ENCODE measurements around the gene CXCR3. TPM values are rescaled to one million over a fixed set of nuclear protein-coding genes. Genes with fewer than 3 reads are reported as not detected.
"Not testable (repeated sequence)": the region's sequence is repeated elsewhere in the genome, so short reads cannot be mapped to it uniquely, and the experiment has no call there.

The CXCR3 gene
- polyA plus RNA-seq (ENCODE audit: insufficient read depth in 1 of 5, insufficient read length in 5 of 5, low replicate concordance in 1 of 5), result under 1 TPM in 4 of 5 donors, not detected in 1; 0.16 to 0.37 (median 0.25) TPM
- long read RNA-seq, donor 1, result 0 reads
- long read RNA-seq, donor 2, result 0 reads
- long read RNA-seq, donor 3, partial matches to known transcripts, result 0 of 1 reads
- long read RNA-seq, donor 3, other reads (novel, unspliced or antisense), result 0 of 1 reads
- long read RNA-seq, donor 4, result 0 reads
- long read RNA-seq, donor 5, result 0 reads
- long read RNA-seq, donor 6, result 0 reads
- long read RNA-seq, donor 7, partial matches to known transcripts, result 0 of 1 reads
- long read RNA-seq, donor 7, other reads (novel, unspliced or antisense), result 0 of 1 reads
- long read RNA-seq, donor 8, result 0 reads

DNA sequence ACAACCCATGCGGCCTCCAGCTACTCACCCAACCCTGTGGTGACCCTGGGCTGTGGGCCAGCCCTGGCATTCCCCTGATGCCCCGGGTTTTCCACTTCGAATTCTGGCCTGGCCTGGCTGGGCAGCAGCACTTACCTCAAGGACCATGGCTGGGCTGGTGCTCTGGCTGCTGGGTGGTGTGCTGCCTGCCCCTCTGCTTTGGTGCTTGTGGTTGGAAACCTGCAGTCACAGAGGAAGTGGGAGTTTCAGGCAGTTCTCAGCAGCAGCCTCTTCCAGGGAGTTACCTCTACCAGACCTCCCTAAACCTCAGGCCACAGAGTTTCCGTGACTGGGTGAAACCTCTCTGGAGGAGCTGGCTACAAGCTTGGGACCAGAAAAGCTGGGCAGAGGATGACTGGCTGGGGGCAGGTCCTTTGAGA, at the start of gene CXCR3:
CXCR3 (minus strand) TSS at position 209 of the 419 bp plus-strand sequence; CDS start at position 147, 62 bp downstream.
- no peak for DNase-seq

DNA sequence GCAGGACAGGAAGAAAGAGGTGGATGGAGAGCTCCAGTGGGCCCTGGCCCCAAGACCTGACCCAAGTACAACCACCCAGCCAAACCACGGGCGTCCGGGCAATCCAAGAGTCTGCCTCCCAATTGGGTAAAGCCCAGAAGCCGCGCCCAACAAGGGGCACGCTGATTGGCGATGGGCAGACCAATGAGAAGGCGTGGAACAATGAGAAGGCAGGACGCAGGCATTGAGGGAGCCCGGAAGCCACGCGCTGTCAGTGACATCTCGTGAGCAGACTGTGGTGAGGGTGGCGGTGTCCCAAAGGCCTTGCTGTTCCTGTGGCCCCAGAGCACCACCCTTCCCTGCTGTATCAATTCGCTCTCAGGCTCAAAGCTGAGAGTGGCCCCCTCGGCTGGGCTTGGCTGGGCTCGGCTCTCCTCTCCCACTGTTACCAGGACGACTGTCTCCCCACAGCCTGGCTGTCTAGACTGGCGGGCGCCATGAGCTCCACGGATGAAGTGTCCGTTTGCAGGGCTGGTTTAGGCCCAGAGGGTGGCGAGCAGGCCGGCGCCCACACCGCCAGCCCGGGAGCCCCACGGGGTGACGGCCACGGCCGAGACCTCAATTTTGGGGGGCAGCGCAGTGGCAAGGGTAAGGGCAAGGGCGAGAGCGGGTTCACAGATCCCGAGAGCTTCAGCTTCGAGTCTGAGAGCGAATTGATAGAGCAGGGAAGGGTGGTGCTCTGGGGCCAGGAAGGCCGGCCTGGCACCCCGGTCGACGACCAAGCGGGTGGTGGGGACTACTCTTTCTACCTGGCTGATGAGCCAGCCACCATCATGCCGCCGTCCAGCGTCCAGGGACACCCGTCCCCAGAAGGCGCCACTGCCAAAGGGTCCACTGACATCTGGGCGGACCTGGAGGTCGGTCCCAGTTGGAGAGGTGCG, 49.3 kb upstream of the CXCR3 start, which contains the start of gene LOC101059915:
LOC101059915 (plus strand) TSS at position 219 of the 920 bp plus-strand sequence.
- DNase-seq, result no peak

DNA sequence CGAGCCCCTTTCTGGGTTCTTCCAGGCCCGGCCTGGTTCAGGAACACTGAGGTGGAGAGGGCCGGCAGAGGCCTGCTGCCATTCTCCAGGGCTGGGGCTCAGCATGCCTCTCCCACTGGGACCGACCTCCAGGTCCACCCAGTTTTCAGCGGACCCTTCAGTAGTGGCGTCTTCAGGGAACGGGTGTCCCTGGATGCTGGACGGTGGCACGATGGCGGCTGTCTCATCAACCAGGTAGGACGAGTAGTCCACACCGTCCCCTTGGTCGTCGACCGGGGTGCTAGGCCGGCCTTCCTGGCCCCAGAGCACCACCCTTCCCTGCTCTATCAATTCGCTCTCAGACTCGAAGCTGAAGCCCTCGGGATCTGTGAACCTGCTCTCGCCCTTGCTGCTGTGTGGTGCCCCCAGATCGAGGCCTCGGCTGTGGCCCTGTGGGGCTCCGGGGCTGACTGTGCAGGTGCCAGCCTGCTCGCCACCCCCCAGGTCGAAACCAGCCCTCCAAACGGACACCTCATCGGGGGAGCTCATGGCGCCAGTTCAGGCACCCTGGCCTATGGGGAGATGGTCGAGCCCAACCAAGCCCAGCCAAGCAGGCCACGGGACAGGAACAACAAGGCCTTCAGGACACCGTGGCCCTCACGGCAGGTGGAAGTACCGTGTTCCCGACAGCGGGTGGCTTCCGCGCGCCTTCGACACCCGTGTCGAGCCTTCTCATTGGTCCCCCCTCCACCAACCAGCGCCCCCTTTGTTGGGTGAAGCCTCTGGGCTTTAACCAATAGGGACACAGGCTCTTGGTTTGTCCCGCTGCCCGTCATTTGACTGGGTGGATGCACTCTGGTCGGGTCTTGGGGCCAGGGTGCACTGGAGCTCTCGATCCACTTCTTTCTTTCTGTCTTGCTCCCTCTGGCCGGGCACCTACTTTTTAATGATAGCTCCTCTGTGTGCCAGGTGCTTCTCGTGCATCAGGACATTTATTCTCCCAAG, 48.2 kb upstream of the CXCR3 start:
- DNase-seq, result no peak

DNA sequence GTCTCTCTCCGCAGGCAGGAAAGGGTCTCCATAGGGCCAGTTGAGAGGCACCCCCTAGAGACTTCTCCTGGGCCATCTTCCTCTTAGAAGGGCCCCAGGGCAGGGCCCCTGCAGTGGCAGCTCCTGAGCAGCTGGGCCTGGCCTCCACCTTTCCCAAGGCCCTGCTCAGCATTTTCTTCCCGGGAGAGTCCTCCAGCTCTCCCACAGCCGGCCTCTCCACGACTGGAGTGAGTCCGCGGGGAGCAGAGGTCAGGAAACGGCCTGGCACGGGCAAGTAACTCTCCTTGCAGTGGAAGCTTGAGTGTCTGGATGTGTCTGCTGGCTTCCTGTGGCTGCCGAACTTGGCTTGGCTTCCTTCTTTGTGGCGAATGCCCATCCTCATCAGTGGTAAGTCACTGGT, 47.4 kb upstream of the CXCR3 start:
- DNase-seq, result no peak

DNA sequence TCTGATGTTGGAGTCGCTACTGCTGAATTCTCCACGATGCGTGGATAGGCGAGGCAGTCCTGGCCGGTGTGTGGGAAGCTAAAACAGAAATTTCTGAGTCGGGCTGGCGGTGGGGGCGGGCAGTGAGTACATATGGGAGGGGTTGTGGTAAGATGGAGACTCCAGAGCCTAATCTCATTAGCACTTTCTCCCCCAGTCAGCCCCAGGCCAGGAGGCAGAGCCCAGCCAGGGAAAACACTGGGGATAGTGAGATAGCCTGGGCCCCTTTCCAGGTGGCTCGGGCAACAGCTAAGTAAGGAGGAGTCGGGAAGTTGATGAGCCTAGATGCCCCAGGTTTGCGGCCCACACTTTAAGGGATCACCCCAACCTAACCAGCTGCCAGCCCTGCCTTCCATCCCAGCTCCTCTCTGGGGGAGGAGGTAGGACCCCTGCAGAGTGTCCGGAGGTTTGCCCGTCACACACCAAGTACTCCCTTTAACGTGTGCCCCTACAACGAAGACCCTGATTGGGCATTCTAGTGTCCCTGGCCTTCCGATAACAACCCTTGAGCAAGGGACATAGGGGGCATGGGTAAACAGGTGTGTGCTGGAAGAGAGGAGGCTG, 46.7 kb upstream of the CXCR3 start:
- DNase-seq, result no peak

DNA sequence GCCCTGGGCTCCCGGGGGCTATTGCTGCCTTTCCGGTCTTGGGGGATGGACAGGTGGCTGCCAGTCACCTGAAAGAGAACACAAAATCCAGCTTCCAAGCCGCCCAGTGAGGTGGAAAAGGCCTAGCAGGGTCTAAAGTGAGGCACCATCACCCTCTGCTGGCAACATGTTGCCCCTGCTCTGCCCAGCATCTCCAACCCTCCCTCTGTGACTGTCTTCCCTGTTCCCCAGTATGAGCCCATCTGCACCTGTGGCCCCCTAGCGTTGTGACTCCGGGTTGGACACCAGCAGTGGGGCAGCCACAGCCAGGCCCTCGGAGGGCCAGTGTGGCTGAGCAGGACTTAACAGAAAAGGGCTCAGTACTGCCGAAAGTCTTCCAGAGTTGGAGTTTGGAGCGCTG, 45.9 kb upstream of the CXCR3 start:
- DNase-seq, result not testable (repeated sequence)

DNA sequence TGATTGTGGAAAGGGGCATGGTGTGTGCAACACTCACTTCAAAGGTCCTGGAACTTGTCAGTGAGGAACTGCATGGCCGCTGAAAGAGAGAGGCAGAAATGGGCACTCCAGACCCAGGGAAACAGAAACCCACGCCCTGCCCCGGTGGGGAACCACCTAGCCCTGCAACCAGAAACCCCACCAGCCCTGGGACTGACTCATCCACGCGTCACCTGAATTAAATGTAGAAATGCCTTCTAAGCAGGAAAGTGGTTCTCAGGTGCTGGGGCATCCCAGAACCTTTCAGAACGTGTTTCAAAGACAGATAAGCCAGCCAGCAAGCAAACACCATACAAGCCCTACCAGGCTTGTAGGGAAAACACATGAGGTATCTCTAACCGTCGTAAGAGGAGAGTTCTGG, 44.9 kb upstream of the CXCR3 start:
- DNase-seq, result not testable (repeated sequence)

DNA sequence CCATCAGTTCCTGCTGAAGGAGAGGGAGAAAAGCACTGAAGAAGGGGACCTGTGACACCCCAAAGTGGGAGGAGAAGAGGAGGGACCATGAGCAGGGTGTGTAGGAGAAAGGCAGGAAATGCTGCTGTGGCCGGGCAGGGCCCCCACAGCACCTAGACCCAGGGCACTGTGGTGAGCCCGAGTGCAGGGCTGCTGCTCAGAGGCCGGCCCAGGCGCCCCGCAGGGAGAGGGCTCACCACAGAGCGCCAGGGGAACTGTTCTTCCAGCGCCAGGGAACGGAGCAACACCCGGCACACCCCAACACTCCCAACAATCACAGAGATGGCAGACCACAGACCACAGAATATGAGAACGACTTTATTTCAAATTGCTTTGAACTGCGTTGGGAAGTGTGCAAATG, 44.3 kb upstream of the CXCR3 start:
- not testable (repeated sequence) for DNase-seq

DNA sequence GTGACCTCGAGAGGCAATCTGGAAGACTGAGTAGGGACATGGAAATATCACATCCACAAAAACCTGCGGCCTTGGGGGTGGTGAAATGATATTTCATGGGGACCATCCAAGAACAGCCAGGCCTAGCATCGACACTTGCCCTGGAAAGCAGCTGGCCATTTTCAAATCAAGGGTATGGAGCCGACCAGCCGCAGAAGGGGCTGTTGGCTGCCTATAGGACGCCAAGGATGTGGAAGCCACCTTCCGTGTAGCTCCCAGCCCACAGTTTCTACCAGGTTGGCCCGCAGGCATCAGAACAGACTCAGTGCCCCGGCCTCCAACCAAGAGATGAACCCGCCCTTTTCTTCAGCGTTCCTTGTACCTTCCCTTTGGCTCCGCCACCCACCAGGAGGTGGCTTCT, 43.6 kb upstream of the CXCR3 start:
- DNase-seq, result no peak

DNA sequence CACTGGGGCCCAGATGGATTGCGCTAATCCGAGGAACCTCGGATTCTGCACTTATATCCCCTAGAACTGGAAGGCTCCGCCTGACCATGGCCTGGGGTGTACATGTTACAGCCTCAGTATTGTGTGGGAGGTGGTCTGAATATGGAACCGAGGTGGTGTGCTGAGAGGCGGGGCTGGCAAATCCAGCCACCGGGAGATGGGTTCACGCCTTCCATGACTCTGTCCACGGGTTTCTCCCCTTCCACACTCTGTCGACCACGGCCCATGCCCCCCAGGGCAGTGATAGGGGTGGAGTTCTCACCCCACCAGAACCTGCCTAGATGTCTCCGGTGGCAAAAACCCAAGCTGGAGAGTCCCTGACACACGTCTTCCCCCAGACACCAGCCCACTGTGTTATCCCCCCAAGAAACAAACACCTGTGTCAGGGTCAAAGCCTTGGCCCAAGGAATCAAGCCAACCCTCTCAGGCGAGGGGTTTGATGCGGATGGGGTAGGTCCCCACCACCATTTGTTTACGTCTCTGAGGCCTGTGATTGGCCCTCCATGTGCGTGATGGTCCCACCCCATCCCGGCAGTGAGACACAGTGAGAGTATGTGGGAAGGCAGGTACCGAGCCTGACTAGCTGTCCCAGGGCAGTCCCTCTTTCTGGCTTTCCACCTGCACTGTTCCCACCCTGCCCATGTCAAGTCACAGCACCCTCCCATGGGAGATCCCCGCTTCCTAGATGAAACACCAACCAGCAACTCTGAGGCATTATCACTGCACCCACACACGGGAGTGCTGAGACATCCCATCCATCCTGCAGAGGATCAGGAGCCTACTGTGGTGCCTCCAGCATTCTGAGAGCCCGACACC, 42.5 kb upstream of the CXCR3 start:
- no peak for DNase-seq

DNA sequence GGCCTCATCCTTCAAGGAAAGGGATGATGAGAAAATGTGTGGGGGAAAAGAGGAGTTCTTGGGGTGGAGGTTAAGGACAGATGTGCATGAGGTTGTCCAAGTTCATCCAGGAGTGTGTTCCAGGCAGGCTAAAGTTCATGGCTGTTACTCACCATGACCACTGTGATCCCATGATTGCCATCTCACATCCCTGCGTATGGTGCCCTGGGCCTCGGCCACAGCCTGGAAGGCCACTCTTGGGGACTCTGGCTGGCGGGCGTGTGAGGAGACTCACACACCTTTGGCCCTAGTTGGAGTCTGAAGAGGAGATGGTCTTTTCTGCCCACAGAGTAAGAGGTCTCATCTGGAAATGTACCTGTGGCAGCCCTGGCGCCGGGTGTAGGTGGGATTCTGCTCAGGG, 41.6 kb upstream of the CXCR3 start:
- DNase-seq, result no peak

DNA sequence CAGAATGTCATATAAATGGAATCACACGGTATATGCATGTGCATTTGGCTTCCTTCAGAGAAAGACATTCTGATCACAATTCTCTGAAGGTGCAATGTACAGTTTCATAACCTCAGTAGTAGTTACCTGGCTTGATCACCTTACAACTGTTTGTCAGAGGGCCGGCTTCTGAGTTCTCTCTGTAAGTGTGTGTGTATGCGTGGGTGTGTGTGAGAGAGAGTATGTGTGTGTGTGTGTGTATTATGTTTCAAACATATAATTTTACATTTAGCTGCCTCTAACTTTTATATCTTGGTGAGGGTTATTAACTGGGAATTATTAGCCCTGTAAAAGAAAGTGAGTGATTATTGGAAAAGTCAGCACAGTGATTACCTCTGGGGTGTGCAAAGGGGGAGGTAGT, 41.0 kb upstream of the CXCR3 start:
- no peak for DNase-seq

DNA sequence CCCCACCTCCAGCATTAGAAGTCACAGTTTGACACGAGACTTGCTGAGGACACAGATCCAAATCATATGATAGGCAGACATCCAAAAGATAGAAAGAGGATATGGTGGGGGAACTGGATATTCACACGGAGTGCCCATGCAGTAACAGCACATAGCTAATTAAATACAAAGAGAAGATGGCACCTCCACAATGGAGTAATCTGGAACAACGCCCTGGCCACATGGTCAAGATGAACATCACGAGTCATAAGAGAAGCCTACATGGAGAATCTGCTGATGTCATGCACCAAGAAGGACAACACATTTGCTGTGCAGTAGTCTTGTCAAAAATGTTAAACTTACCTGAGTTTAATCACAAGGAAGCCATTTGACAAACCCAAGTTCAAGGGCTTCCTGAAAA, 39.0 kb upstream of the CXCR3 start:
- DNase-seq, result no peak

DNA sequence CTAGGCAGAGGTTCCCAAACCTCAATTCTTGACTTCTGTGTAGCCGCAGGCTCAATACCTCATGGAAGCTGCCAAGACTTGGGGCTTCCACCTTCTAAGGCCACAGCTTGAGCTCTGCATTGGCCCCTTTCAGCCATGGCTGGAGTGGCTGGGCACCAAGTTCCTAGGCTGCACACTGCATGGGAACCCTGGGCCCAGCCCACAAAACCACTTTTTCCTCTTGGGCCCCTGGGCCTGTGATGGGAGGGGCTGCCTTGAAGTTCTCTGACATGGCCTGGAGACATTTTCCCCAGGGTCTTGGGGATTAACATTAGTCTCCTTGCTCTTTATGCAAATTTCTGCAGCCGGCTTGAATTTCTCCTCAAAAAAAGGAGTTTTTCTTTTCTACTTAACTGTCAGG, 35.0 kb upstream of the CXCR3 start:
- no peak for DNase-seq

DNA sequence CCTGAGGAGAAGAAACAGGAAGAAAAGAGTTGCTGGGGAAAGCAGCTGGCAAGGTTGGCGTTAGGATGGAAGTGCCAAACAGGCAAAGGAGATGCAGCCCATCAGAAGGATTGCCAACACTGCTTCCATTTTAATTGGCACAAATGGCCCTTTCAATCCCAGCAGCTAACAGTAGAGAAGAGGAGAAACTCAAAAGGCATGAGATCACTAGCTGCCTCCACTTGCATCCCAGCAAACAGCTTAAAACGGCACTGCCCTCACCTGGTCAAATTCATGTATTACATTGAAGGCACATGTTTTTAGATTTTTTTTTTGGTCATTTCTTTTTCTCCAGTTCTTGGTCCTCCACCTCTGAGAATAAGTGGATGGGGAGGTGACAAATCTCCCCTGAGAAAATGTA, 34.1 kb upstream of the CXCR3 start:
- DNase-seq, result peak; percentile 20 to 38

DNA sequence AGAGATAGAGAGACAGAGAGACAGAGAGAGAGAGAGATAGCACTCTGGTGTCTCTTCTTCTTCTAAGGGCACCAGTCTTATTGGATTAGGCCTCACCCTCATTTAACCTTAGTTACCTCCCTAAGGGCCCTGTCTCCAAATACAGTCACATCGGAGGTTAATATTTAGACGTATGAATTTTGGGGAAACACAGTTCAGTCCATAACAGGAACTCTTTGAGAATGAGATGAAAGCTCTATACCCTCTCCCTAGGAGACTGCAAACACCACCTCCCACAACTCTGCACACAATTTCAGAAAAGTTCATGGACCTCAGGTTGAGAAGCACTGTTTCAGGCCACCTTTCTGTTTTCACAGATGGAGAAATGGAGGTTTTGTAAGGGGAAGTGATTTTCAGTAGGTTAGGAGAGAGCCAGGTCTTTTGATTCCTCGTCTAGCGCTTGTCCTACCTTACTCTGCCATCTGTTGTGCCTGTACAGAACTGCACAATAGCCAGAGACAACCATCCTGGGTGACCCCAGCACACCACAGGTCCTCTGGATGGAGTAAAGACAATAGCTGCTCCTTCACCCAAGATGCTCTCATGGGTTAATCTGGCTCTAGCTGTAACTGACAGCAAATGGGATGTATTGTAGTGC, 32.1 kb upstream of the CXCR3 start:
- DNase-seq, result no peak

DNA sequence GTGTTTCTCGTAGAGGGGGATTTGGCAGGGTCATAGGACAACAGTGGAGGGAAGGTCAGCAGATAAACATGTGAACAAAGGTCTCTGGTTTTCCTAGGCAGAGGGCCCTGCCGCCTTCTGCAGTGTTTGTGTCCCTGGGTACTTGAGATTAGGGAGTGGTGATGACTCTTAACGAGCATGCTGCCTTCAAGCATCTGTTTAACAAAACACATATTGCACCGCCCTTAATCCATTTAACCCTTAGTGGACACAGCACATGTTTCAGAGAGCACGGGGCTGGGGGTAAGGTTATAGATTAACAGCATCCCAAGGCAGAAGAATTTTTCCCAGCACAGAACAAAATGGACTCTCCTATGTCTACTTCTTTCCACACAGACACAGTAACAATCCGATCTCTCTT, 26.1 kb upstream of the CXCR3 start:
- DNase-seq, result not testable (repeated sequence)

DNA sequence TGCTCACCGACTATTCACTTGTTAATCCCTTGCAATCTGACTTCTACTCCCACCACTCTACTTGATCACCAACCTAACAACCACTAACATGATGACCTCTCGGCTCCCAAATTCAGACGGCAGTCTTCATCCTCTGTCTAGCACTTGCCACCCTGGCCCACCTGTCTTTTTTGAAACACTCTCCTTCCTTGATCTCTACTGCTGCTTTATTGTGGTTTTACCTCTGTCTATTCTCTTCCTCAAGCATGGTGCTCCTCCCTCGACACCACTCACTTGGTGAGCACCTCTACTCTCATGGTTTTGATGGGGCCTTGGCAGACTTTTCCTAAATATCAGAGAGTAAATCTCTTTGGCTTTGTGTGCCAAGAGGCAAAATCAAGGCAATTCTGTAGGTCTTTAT, 21.7 kb upstream of the CXCR3 start:
- DNase-seq, result no peak

DNA sequence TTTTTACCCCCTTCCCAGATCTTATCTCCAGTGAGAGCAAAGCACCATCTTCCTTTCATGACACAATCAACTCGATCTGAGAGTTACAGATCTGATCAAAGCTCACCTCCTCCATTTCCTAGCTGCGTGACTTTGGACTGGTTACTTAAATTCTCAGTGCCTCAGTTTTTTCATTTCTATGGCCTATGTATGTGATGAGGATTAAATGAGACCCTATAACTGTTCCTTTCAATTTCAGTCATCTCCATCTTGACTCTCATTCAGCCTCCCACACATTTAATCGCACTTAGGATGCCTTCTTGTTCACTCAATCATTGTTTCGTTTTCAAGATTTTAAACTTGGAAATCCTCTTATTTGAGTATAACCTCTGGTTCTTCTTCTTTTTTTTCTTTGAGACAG, 20.1 kb upstream of the CXCR3 start:
- DNase-seq, result no peak

DNA sequence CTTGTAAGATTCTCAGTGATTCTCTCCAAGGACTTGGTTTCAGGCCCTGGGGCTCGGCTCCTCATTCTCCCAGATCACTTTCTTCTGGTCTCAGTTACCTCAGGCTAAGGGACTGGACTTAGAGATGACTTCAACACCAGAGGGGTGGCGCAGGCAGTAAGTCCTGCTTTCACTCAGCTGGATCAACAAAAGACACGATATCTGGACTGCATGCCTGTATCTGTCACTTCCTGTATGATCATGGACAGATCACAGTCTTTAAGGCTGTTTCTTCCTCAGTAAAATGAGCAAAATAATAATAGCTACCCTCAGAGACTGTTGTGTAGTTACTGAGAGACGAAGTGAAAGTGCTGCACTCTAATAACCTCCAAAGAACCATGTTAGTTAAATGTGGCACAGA, 19.5 kb upstream of the CXCR3 start:
- DNase-seq, result no peak
